ENCODE results near the gene SPTBN2.

The SPTBN2 gene

GRCh38 chr11:66638177-66639065 is 90.6 kb downstream of the SPTBN2 start, which contains the start of gene RBM4:
Gene RBM4 (plus strand): TSS chr11:66638703. CDS start chr11:66639712, 1,009 bp downstream.
- peak within 1 kb of the TSS; percentile 86 for H3K4me3 ChIP-seq (ENCODE audit: low read depth, low read length)
- peak; percentile 99 for DNase-seq (ENCODE audit: low read depth, low spot score)
- ChIA-PET CTCF (interaction anchor here (0.8 to 1.8 kb wide), 6 partner anchors 10 to 252 kb away, joined by 3 to 6 read pairs (median 4); partner anchors contain the start of genes CCDC87, CCS and RBM4B), POLR2A (interaction anchor here (0.6 to 2.7 kb wide), 13 partner anchors 9 to 326 kb away, joined by 3 to 37 read pairs (median 4); partner anchors contain the start of gene RBM14)
- no peak for TF ChIP-seq CTCF (IDR thresholded peaks at IDR 0.05; ENCODE audit: insufficient read depth, low read length, missing control alignments)

- H3K4me3 ChIP-seq (ENCODE audit: low read depth, low read length) = peak overlapping the region; percentile 60
- no peak for TF ChIP-seq CTCF (IDR thresholded peaks at IDR 0.05; ENCODE audit: insufficient read depth, low read length, missing control alignments)
- CTCF ChIA-PET = interaction anchor here (0.8 to 1.8 kb wide), 5 partner anchors 9 to 251 kb away, joined by 3 to 6 read pairs (median 5); partner anchors contain the start of genes CCDC87 and CCS
- POLR2A ChIA-PET = interaction anchor here (0.6 to 2.7 kb wide), 11 partner anchors 8 to 325 kb away, joined by 3 to 37 read pairs (median 4); partner anchors contain the start of gene RBM14
- DNase-seq (ENCODE audit: low read depth, low spot score) = no peak
Measured at GRCh38 chr11:66637557-66638176, 91.3 kb downstream of the SPTBN2 start.

GRCh38 chr11:66636411-66636810 is 92.6 kb downstream of the SPTBN2 start:
- POLR2A ChIA-PET = interaction anchor here (0.8 kb wide), 1 partner anchor 20 kb away, joined by 3 read pairs; the partner anchor contains the start of gene RBM14

More at GRCh38 chr11:66636411-66636810, 92.6 kb downstream of the SPTBN2 start:
- TF ChIP-seq CTCF (IDR thresholded peaks at IDR 0.05; ENCODE audit: insufficient read depth, low read length, missing control alignments) = no peak
- CTCF ChIA-PET = no interaction called here
- no peak overlapping the region for H3K4me3 ChIP-seq (ENCODE audit: low read depth, low read length)
- no peak for DNase-seq (ENCODE audit: low read depth, low spot score)

Measured in AG04449 (cell line).